Prostate gland (tissue), 2 donors: ENCODE results near the gene COPS6. TPM values are rescaled to one million over a fixed set of nuclear protein-coding genes. Genes with fewer than 3 reads are reported as not detected.
A peak's percentile ranks its signal among the peaks of the same experiment; 100 is the strongest.
"Not testable (repeated sequence)": the region's sequence is repeated elsewhere in the genome, so short reads cannot be mapped to it uniquely, and the experiment has no call there.

Source experiments
- DNase-seq: peaks from one replicate; pipeline ENCODE4 v3.0.0-alpha.2; 2019; ENCODE audit warnings: low spot score
- H3K27ac ChIP-seq, 2 donors: fragments of 200-600 bp; sonication (generic); 2 replicates each; pipeline ENCODE4 v1.5.1; 2017 to 2019
- H3K27me3 ChIP-seq: fragments of 200-600 bp; sonication (generic); replicated peaks from 2 replicates; pipeline ENCODE4 v1.5.1; 2019; ENCODE audit not compliant: insufficient read depth
- H3K36me3 ChIP-seq, 2 donors: fragments of 200-600 bp; sonication (generic); 1 replicate in 1 of 2; 2 replicates in 1 of 2; pipeline versions ENCODE4 v1.5.1 to v1.8.1; 2017 to 2019
- H3K4me1 ChIP-seq: fragments of 200-600 bp; sonication (generic); replicated peaks from 2 replicates; pipeline ENCODE4 v1.5.1; 2019
- H3K4me3 ChIP-seq, 2 donors: fragments of 200-600 bp; sonication (generic); 2 replicates each; pipeline ENCODE4 v1.5.1; 2017 to 2019
- H3K9me3 ChIP-seq: fragments of 200-600 bp; sonication (generic); 2 replicates; pipeline ENCODE4 v1.5.1; 2017
- CTCF ChIP-seq, 4 experiments: fragments of 200-600 bp in 2 of 4; fragments of 450-650 bp in 2 of 4; sonication (generic) in 2 of 4; IDR thresholded peaks; 1 replicate in 3 of 4; 2 replicates in 1 of 4; pipeline ENCODE4 v1.5.1; 2016 to 2019; ENCODE audit warnings: antibody characterized with exemption in 4 of 4, mild to moderate bottlenecking in 2 of 4, moderate library complexity in 2 of 4
- POLR2A ChIP-seq: fragments of 450-650 bp; IDR thresholded peaks from one replicate; pipeline ENCODE4 v1.6.1; 2016; ENCODE audit warnings: antibody characterized with exemption, mild to moderate bottlenecking
- POLR2AphosphoS5 ChIP-seq: sonication (generic); formaldehyde crosslinking; IDR thresholded peaks from one replicate; pipeline ENCODE4 v1.6.1; 2017; ENCODE audit warnings: antibody characterized with exemption
- WGBS: methylation state at CpG from one replicate; pipeline ENCODE4 v1.1.5; 2018; 5-methylcytosine and 5-hydroxymethylcytosine counted together
- intact Hi-C: fragments of 100-400 bp; cut with DNase I; formaldehyde crosslinking; loops from one replicate; pipeline ENCODE4 v1.14.2; 2022
- total RNA-seq, 2 donors: library from RNA; depleted of rRNA; stranded (reverse); fragments of >200 nt; gene quantifications; one replicate each; pipeline ENCODE4 v1.1.0, GENCODE V29; 2016

Gene COPS6
- total RNA-seq, 2 donors from 2014 or later = 50.8 to 78.4 TPM

DNA sequence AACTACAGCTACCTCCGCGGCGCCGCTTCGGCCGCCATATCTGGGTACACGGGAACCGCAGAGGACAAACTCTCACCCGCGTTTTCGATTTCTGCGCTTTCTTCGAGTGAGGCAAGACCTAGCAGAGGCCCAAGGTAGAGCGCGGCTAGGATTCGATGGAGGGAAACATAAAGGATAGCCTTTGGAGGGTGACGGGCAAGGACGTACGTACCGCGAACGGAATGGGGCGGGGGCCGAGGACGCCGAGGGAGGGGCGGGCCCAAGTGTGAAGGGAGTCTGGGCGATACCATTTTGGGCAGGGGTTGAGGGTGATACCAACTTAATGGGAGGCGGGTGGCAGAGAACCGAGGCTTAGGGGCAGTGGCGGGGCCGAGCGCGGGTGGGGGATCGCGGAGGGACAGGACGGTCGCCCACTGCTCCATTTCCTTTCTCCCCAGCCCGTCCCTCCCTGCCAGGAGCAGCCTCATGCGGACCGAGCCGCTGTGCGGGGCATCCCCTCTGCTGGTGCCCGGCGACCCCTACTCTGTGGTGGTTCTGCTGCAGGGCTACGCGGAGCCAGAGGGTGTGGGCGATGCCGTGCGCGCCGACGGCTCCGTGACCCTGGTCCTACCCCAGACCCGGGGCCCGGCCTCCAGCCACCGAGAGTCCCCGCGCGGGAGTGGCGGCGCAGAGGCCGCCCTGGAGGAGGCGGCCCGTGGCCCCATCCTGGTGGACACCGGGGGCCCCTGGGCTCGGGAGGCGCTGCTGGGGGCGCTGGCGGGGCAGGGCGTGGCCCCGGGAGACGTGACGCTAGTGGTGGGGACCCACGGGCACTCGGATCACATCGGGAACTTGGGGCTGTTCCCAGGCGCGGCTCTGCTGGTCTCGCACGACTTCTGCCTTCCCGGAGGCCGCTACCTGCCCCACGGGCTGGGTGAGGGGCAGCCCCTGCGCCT is 38.4 kb downstream of the COPS6 start, which contains the start of gene MBLAC1:
Gene MBLAC1 (plus strand): TSS at position 37 of the 935 bp plus-strand sequence. CDS start 429 bp downstream, at position 466.
- H3K27me3 ChIP-seq = no peaks in the 10 kb centered on the region
- intact Hi-C loops = loop anchor here (5.0 to 10.0 kb wide), 3 partner anchors 40 to 218 kb away; partner anchors contain the start of gene COPS6

DNA sequence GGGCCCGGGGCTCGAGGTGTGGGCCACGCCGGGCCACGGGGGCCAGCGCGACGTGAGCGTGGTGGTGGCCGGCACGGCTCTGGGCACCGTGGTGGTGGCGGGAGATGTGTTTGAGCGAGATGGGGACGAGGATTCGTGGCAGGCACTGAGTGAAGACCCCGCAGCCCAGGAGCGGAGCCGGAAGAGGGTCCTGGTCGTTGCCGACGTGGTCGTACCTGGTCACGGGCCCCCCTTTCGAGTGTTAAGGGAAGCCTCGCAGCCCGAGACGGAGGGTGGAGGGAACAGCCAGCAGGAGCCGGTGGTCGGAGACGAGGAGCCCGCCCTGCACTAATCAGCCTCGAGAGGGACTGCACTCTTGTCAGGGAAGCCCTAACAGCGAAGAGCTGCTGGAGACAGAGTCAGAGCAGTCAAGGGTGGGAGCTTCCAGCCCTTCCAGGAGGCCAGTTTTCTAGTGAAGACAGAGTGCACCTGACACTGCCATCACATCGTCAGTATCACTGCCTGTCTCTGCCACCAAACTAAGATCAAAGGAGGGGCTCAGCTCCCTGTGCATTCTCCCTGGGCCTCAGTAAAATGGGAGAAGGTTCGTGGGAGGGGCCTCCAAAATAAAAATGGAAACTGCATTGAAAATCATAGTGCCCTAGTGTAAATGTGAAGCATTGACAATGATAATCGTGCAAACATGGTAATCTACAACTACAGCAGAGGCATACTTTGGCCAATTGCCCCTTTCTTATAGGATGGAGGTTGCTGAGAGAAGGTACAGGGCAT is 39.3 kb downstream of the COPS6 start:
- H3K27me3 ChIP-seq = no peaks in the 10 kb centered on the region
- no peaks in the 10 kb centered on the region for H3K9me3 ChIP-seq
- H3K4me3 ChIP-seq = peak overlapping the region; percentile 76 to 86
- H3K4me1 ChIP-seq = no peaks in the 10 kb centered on the region
- intact Hi-C loops = loop anchor here (5.0 to 10.0 kb wide), 3 partner anchors 41 to 217 kb away; partner anchors contain the start of gene COPS6
- TF ChIP-seq POLR2AphosphoS5 = no peak
- no peak for TF ChIP-seq POLR2A
- TF ChIP-seq CTCF (IDR thresholded peaks at IDR 0.05) = no peak
- peak overlapping the region; percentile 96 to 98 for H3K27ac ChIP-seq
- DNase-seq = no peak
- H3K36me3 ChIP-seq = no peaks in the 10 kb centered on the region
- 4% methylated on average over 37 of the region's 37 CpGs for WGBS

More for the DNA sequence above, 38.4 kb downstream of the COPS6 start, which contains the start of gene MBLAC1:
- H3K9me3 ChIP-seq = no peaks in the 10 kb centered on the region
- H3K4me1 ChIP-seq = no peaks in the 10 kb centered on the region
- H3K36me3 ChIP-seq = no peaks in the 10 kb centered on the region
- H3K27ac ChIP-seq = peak within 1 kb of the TSS; percentile 96 to 98
- TF ChIP-seq POLR2A = no peak
- peak; percentile 86 for TF ChIP-seq POLR2AphosphoS5
- WGBS = under 1% methylated on average over 60 of the region's 85 CpGs
- DNase-seq = peak; percentile 89
- H3K4me3 ChIP-seq = peak within 1 kb of the TSS; percentile 76 to 86

- no peak for TF ChIP-seq POLR2A
- TF ChIP-seq CTCF (IDR thresholded peaks at IDR 0.05) = no peak
- no peak for TF ChIP-seq POLR2AphosphoS5
- Histone ChIP-seq H3K27ac (no peak overlapping the region), H3K4me3 (no peak overlapping the region), H3K27me3 (no peaks in the 10 kb centered on the region), H3K36me3 (no peaks in the 10 kb centered on the region), H3K4me1 (no peaks in the 10 kb centered on the region), H3K9me3 (no peaks in the 10 kb centered on the region)
- intact Hi-C loops = loop anchor here (5.0 to 10.0 kb wide), 3 partner anchors 41 to 216 kb away; partner anchors contain the start of gene COPS6
- no peak for DNase-seq
- WGBS = 52% methylated on average over 1 of the region's 1 CpG
Observed at GRCh38 chr7:100128637-100128963, 39.8 kb downstream of the COPS6 start.

DNA sequence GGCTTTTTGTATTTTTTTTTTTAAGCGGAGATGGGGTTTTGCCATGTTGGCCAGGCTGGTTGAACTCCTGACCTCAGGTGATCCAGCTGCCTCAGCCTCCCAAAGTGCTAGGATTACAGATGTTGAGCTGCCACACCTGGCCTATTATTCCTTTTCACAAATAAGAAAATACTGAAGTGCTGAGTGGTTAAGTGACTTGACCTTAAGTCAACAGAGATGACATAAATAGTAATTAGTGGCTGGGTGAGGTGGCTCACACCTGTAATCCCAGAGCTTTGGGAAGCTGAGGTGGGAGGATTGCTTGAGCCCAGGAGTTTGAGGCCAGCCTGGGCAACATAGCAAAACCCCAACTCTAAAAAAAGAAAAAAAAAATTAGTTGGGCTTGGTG is 41.4 kb downstream of the COPS6 start:
- intact Hi-C loops = loop anchor here (5.0 kb wide), 1 partner anchor 92 kb away; no protein-coding TSS in a partner anchor
- not testable (repeated sequence) for H3K27ac ChIP-seq, H3K36me3 ChIP-seq, H3K4me3 ChIP-seq, DNase-seq, H3K27me3 ChIP-seq, H3K9me3 ChIP-seq, H3K4me1 ChIP-seq
- WGBS = 80% methylated on average over 1 of the region's 1 CpG

DNA sequence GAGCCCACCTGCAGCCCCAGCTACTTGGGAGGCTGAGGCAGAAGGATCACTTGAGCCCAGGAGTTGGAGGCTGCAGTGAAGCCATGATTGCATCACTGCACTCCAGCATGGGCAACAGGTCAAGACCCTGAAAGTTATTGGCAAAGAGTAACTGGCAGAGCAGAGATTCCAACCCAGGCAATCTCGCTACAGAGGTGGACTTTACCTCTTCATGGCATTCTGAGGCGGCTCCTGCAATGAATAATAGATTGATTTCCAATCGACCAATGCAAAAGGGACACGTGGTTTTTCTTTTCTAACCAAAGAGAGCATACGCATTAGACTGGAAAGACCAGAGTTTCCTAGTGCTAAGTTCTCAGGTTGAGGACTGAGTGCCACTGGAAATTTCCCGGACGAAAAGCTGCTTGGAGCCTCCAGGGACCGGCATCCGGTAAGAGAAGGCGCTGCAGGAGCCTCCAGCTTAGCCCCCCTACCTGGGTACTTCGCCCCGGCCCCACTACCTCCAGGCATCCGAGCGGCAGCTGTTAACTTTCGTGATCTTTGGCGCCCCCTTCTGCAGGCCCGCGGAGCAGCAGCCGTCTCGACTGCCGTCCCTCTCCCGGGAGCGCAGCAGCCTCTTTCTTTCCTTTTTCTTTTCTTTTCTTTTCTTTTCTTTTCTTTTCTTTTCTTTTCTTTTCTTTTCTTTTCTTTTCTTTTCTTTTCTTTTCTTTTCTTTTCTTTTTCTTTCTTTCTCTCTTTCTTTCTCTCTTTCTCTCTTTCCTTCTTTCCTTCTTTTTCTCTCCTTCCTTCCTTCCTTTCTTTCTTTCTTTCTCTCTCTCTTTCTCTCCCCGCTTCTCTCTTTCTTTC is 42.1 kb downstream of the COPS6 start:
- Histone ChIP-seq H3K4me3 (peak overlapping the region in 1 of 2 donors; percentile 10), H3K27ac (no peak overlapping the region), H3K27me3 (no peaks in the 10 kb centered on the region), H3K4me1 (no peaks in the 10 kb centered on the region), H3K9me3 (no peaks in the 10 kb centered on the region), H3K36me3 (no peaks in the 10 kb centered on the region)
- 14% methylated on average over 24 of the region's 24 CpGs for WGBS
- TF ChIP-seq POLR2AphosphoS5 (peak; percentile 55), CTCF (IDR thresholded peaks at IDR 0.05) (peak; percentile 50 to 81 (median 70)), POLR2A (no peak)
- peak; percentile 66 for DNase-seq
- intact Hi-C loops = loop anchor here (5.0 kb wide), 1 partner anchor 91 kb away; no protein-coding TSS in a partner anchor
